Vagina (tissue), 2 donors: ENCODE data around the gene TM9SF3. TPM values are rescaled to one million over a fixed set of nuclear protein-coding genes. Genes with fewer than 3 reads are reported as not detected.

Source experiments
- DNase-seq, 2 donors: peaks; one replicate each; pipeline ENCODE4 v3.0.0-alpha.2; 2017; ENCODE audit errors: extremely low spot score in 2 of 2
- H3K27ac ChIP-seq: fragments of 200-600 bp; sonication (generic); one replicate; pipeline ENCODE4 v1.5.1; 2019
- H3K27me3 ChIP-seq: fragments of 200-600 bp; sonication (generic); one replicate; pipeline ENCODE4 v1.5.1; 2019
- H3K36me3 ChIP-seq, 2 donors: fragments of 200-600 bp; sonication (generic); one replicate each; pipeline ENCODE4 v1.5.1; 2017 to 2019
- H3K4me1 ChIP-seq: fragments of 200-600 bp; sonication (generic); one replicate; pipeline ENCODE4 v1.5.1; 2019
- H3K4me3 ChIP-seq, 2 donors: fragments of 200-600 bp; sonication (generic); 1 replicate in 1 of 2; 2 replicates in 1 of 2; pipeline ENCODE4 v1.5.1; 2016 to 2019
- H3K9me3 ChIP-seq: fragments of 200-600 bp; sonication (generic); one replicate; pipeline ENCODE4 v1.5.1; 2019
- CTCF ChIP-seq, 3 experiments: fragments of 450-650 bp in 2 of 3; fragments of 200-600 bp in 1 of 3; sonication (generic) in 1 of 3; IDR thresholded peaks; one replicate each; pipeline ENCODE4 v1.5.1; 2017 to 2019; ENCODE audit warnings: antibody characterized with exemption in 3 of 3, mild to moderate bottlenecking in 2 of 3, moderate library complexity in 2 of 3
- POLR2A ChIP-seq, 2 donors: fragments of 450-650 bp; IDR thresholded peaks; one replicate each; pipeline ENCODE4 v1.6.1; 2017; ENCODE audit warnings: antibody characterized with exemption in 2 of 2, mild to moderate bottlenecking in 2 of 2, moderate library complexity in 2 of 2
- POLR2AphosphoS5 ChIP-seq, 2 donors: sonication (generic); formaldehyde crosslinking; IDR thresholded peaks; one replicate each; pipeline ENCODE4 v1.9.0; 2017; ENCODE audit warnings: antibody characterized with exemption in 2 of 2, mild to moderate bottlenecking in 2 of 2, low read depth in 1 of 2; ENCODE audit not compliant: insufficient read depth in 1 of 2
- intact Hi-C: fragments of 100-400 bp; cut with DNase I; formaldehyde crosslinking; loops from one replicate; pipeline ENCODE4 v1.15.1; 2023
- total RNA-seq: library from RNA; depleted of rRNA; stranded (reverse); fragments of >200 nt; gene quantifications from one replicate; pipeline ENCODE4 v1.2.3, GENCODE V29; 2016

Gene TM9SF3
- 58.4 TPM for total RNA-seq

GRCh38 chr10:96586419-96587263, at the start of gene TM9SF3:
TSS of gene TM9SF3 (minus strand) at chr10:96587012. CDS start at chr10:96586835, 177 bp downstream.
- intact Hi-C loops = no loop called here
- peak within 1 kb of the TSS; percentile 85 to 98 for H3K4me3 ChIP-seq
- H3K36me3 ChIP-seq = no peaks in the 10 kb centered on the region
- H3K27me3 ChIP-seq = no peaks in the 10 kb centered on the region
- DNase-seq = no peak
- H3K27ac ChIP-seq = peak within 1 kb of the TSS; percentile 95
- peaks cover 58% of the 10 kb centered on the region for H3K4me1 ChIP-seq
- TF ChIP-seq POLR2AphosphoS5 (IDR thresholded peaks at IDR 0.05; ENCODE audit: insufficient read depth in 1 of 2, low read depth in 1 of 2) (peak in 1 of 2 donors; percentile 51), POLR2A (IDR thresholded peaks at IDR 0.05) (peak in 1 of 2 donors; percentile 85), CTCF (IDR thresholded peaks at IDR 0.05) (peak in 1 of 3 experiments; percentile 10)
- no peaks in the 10 kb centered on the region for H3K9me3 ChIP-seq

DNA sequence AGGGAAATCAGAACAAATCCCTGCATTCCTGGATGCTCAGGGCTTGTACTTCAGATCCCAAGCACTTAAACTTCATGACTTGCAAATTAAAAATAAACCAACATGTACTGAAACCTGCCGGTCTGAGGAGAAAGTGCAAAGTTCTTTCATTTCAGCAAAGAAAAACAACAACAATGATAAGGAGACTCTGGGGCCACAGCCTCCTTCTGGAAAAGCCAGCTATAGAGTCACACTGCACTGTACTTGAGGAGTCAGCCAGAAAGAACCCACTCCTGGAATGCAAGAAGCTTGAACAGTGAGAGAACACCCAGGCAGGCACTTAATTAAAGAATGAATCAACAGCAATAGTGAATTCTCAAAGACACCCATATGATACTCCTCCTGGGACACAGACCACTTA, 49.7 kb upstream of the TM9SF3 start:
- no peak for DNase-seq
- Histone ChIP-seq H3K27me3 (no peaks in the 10 kb centered on the region), H3K4me3 (no peak overlapping the region), H3K36me3 (no peaks in the 10 kb centered on the region), H3K4me1 (no peaks in the 10 kb centered on the region), H3K9me3 (no peaks in the 10 kb centered on the region), H3K27ac (no peak overlapping the region)
- intact Hi-C loops = no loop called here
- TF ChIP-seq POLR2A (IDR thresholded peaks at IDR 0.05) (no peak), POLR2AphosphoS5 (IDR thresholded peaks at IDR 0.05; ENCODE audit: insufficient read depth in 1 of 2, low read depth in 1 of 2) (no peak), CTCF (IDR thresholded peaks at IDR 0.05) (no peak)

GRCh38 chr10:96632974-96633710, 46.3 kb upstream of the TM9SF3 start:
- Histone ChIP-seq H3K36me3 (no peaks in the 10 kb centered on the region), H3K27ac (no peak overlapping the region), H3K4me3 (no peak overlapping the region), H3K4me1 (no peaks in the 10 kb centered on the region), H3K27me3 (no peaks in the 10 kb centered on the region), H3K9me3 (no peaks in the 10 kb centered on the region)
- TF ChIP-seq POLR2AphosphoS5 (IDR thresholded peaks at IDR 0.05; ENCODE audit: insufficient read depth in 1 of 2, low read depth in 1 of 2) (no peak), POLR2A (IDR thresholded peaks at IDR 0.05) (no peak), CTCF (IDR thresholded peaks at IDR 0.05) (no peak)
- intact Hi-C loops = no loop called here
- DNase-seq = no peak

DNA sequence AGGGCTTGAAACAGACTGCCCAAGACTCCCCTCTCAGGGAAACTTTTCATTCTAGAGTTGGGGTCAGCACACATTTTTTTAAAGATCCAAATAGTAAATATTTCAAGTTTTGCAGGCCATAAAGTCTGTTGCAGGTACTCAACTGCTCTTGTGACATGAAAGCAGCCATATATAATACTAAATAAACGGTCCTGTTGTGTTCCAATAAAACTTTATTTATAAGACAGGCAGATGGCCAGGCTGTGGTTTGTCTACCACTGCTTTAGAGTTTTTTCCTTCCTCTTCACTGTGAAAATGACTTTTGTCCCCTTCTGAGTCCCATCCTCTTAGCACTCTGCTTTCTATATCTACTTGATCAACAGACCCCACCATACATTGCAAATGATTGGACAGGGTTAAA, 40.5 kb upstream of the TM9SF3 start:
- Histone ChIP-seq H3K4me3 (no peak overlapping the region), H3K36me3 (no peaks in the 10 kb centered on the region), H3K27ac (no peak overlapping the region), H3K9me3 (no peaks in the 10 kb centered on the region), H3K27me3 (no peaks in the 10 kb centered on the region), H3K4me1 (no peaks in the 10 kb centered on the region)
- TF ChIP-seq CTCF (IDR thresholded peaks at IDR 0.05) (no peak), POLR2A (IDR thresholded peaks at IDR 0.05) (no peak), POLR2AphosphoS5 (IDR thresholded peaks at IDR 0.05; ENCODE audit: insufficient read depth in 1 of 2, low read depth in 1 of 2) (no peak)
- intact Hi-C loops = no loop called here
- DNase-seq = no peak
